Sigmoid colon (tissue), 7 donors: ENCODE data around the gene PPM1L. TPM values are rescaled to one million over a fixed set of nuclear protein-coding genes. Genes with fewer than 3 reads are reported as not detected.

Experiments used
- DNase-seq: peaks from one replicate; pipeline ENCODE4 v3.0.0-alpha.2; 2019
- H3K27ac ChIP-seq, 4 donors: fragments of 200-600 bp; sonication (generic); one replicate each; pipeline ENCODE4 v1.5.1; 2016 to 2019; ENCODE audit warnings: mild to moderate bottlenecking in 1 of 4
- H3K27me3 ChIP-seq, 3 donors: fragments of 200-600 bp; sonication (generic); one replicate each; pipeline ENCODE4 v1.5.1; 2019; ENCODE audit warnings: mild to moderate bottlenecking in 1 of 3
- H3K36me3 ChIP-seq, 4 donors: fragments of 200-600 bp; sonication (generic); one replicate each; pipeline ENCODE4 v1.5.1; 2016 to 2019
- H3K4me1 ChIP-seq, 4 donors: fragments of 200-600 bp; sonication (generic); one replicate each; pipeline ENCODE4 v1.5.1; 2017 to 2019
- H3K4me3 ChIP-seq, 4 donors: fragments of 200-600 bp; sonication (generic); one replicate each; pipeline ENCODE4 v1.5.1; 2017 to 2019; ENCODE audit warnings: mild to moderate bottlenecking in 2 of 4, moderate library complexity in 1 of 4
- H3K9me3 ChIP-seq, 4 donors: fragments of 200-600 bp in 3 of 4; sonication (generic) in 3 of 4; one replicate each; pipeline versions ENCODE4 v1.5.1 to v1.6.1; 2013 to 2019
- EP300 ChIP-seq, 4 donors: sonication (generic); formaldehyde crosslinking; IDR thresholded peaks; one replicate each; pipeline ENCODE4 v1.6.1; 2017; ENCODE audit warnings: antibody characterized with exemption in 4 of 4
- POLR2A ChIP-seq, 2 donors: fragments of 450-650 bp; IDR thresholded peaks; one replicate each; pipeline ENCODE4 v1.6.1; 2016; ENCODE audit warnings: antibody characterized with exemption in 2 of 2, mild to moderate bottlenecking in 2 of 2, moderate library complexity in 2 of 2
- POLR2AphosphoS5 ChIP-seq, 4 donors: sonication (generic); formaldehyde crosslinking; IDR thresholded peaks; one replicate each; pipeline ENCODE4 v1.6.1; 2017; ENCODE audit warnings: antibody characterized with exemption in 4 of 4
- WGBS, 2 donors: extraction: QIAGEN DNeasy Blood & Tissue Kit; methylation state at CpG; one replicate each; pipeline ENCODE4 v1.1.7; 2013; 5-methylcytosine and 5-hydroxymethylcytosine counted together
- intact Hi-C: fragments of 100-400 bp; cut with DNase I; formaldehyde crosslinking; loops from one replicate; pipeline ENCODE4 v1.15.1; 2023
- polyA plus RNA-seq, 3 donors: library from polyadenylated mRNA; stranded (reverse); fragments of 200-250 nt; gene quantifications; one replicate each; pipeline ENCODE4 v1.2.3, GENCODE V29; 2013
- total RNA-seq, 4 donors: library from RNA; depleted of rRNA; stranded (reverse); fragments of >200 nt; gene quantifications; one replicate each; pipeline ENCODE4 v1.1.0, GENCODE V29; 2016
- TF ChIP-seq, protein P1 (sequence below), 4 experiments: fragments of 450-650 bp in 3 of 4; fragments of 200-600 bp in 1 of 4; IDR thresholded peaks; one replicate each; pipeline ENCODE4 v1.5.1; 2016 to 2019; ENCODE audit warnings: antibody characterized with exemption in 4 of 4, mild to moderate bottlenecking in 3 of 4, moderate library complexity in 2 of 4
- donor health status: healthy with polysubstance abuse.
- donor health status: Bipolar disorder and iron deficiency.
- donor health status: healthy.

Gene PPM1L
- total and polyA plus RNA-seq, 7 donors, result 1.2 to 50.2 (median 33.2) TPM

DNA sequence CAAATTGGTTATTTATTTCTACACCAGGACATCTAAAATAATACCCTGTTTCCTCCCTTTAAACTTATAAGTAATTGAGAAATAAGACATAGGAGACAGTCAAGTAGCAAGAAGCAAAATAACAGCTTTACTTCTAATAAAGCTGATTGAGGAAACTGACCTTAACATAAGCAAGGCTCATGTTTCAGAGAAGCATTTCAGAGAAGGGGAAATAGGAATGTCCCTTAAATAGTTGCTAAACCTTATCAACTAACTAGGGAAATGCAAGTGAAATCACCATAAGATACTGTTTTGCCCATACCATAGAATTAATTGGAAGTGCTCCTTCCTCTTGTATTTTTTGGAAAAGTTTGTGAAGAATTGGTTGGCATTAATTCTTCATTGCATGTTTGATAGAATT, 264.2 kb downstream of the PPM1L start:
- Histone ChIP-seq H3K27me3 (no peaks in the 10 kb centered on the region), H3K4me3 (no peak overlapping the region), H3K9me3 (peaks cover 0 to 4% (median 1%) of the 10 kb centered on the region in 4 donors), H3K27ac (no peak overlapping the region), H3K36me3 (no peaks in the 10 kb centered on the region), H3K4me1 (peaks cover 0 to 14% (median 8%) of the 10 kb centered on the region in 4 donors)
- no peak for DNase-seq
- TF ChIP-seq POLR2A (IDR thresholded peaks at IDR 0.05), result no peak
- no peak for TF ChIP-seq EP300 (IDR thresholded peaks at IDR 0.05)
- no peak for TF ChIP-seq POLR2AphosphoS5 (IDR thresholded peaks at IDR 0.05)
- TF ChIP-seq, protein P1, sequence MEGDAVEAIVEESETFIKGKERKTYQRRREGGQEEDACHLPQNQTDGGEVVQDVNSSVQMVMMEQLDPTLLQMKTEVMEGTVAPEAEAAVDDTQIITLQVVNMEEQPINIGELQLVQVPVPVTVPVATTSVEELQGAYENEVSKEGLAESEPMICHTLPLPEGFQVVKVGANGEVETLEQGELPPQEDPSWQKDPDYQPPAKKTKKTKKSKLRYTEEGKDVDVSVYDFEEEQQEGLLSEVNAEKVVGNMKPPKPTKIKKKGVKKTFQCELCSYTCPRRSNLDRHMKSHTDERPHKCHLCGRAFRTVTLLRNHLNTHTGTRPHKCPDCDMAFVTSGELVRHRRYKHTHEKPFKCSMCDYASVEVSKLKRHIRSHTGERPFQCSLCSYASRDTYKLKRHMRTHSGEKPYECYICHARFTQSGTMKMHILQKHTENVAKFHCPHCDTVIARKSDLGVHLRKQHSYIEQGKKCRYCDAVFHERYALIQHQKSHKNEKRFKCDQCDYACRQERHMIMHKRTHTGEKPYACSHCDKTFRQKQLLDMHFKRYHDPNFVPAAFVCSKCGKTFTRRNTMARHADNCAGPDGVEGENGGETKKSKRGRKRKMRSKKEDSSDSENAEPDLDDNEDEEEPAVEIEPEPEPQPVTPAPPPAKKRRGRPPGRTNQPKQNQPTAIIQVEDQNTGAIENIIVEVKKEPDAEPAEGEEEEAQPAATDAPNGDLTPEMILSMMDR (IDR thresholded peaks at IDR 0.05), result no peak
- intact Hi-C loops, result no loop called here

DNA sequence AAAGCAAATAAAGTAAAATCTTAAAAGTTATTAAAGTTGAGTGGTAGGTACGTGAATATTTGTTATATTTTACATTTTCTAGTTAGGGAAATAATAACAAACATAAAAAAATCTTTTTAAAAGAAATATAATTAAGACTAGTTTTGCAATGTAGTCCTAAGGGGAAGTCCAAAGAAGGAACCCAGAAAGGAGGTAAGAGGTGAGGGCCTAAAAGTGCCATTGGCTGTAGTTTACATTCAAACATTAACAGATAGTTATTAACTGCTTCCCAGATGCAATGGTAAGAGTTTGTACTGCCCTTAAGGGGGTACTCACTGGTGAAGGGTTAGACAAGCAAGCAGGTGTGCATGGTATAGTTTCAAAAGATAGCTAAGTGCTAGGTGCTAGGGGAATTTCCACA, 269.9 kb downstream of the PPM1L start:
- H3K4me1 ChIP-seq, result no peaks in the 10 kb centered on the region
- H3K27me3 ChIP-seq, result no peaks in the 10 kb centered on the region
- 43 to 91% methylated on average over 1 of the region's 1 CpG for WGBS, 2 donors
- intact Hi-C loops, result no loop called here
- H3K4me3 ChIP-seq, result no peak overlapping the region
- H3K36me3 ChIP-seq, result no peaks in the 10 kb centered on the region
- TF ChIP-seq POLR2A (IDR thresholded peaks at IDR 0.05) (no peak), POLR2AphosphoS5 (IDR thresholded peaks at IDR 0.05) (no peak), EP300 (IDR thresholded peaks at IDR 0.05) (no peak)
- TF ChIP-seq, protein P1 (IDR thresholded peaks at IDR 0.05), result no peak
- H3K27ac ChIP-seq, result no peak overlapping the region
- H3K9me3 ChIP-seq, result peaks cover 0 to 4% (median 1%) of the 10 kb centered on the region in 4 donors
- DNase-seq, result no peak

DNA sequence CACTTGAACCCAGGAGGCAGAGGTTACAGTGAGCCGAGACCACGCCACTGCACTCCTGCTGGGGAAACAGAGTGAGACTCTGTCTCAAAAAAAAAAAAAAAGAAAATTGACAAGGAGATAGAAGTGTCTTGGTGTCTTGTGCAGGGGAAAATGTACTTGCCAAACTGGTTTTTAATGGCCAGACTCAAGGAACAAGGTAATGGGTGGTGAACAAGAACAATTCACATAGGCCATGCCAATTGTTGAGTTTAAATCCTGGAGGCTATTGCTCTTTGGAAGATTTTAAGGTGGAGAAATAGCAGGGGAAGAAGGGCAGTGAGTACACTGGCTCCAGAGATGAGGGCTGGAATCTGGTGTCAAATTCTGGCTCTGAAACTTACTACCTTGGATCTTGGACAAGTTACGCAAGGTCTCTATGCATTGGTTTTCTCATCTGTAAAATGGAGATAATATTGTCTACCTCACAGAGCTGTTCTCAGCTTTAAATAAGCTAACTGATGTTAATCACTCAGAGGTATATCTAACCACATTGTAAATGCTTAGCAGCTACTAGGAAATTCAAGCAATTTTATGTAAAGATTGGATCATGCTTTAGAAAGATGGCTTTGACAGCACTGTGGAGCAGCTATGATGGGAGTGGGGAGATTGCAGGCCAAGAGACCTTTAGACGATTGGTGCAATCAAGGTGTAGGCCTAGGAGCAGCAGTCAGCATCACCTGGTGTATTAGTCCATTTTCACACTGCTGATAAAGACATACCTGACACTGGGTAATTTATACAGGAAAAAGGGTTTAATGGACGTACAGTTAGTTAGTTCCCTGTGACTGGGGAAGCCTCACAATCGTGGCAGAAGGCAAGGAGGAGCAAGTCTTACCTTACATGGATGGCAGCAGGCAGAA, 270.8 kb downstream of the PPM1L start:
- no peak overlapping the region for H3K27ac ChIP-seq
- no peak for DNase-seq
- intact Hi-C loops, result no loop called here
- no peaks in the 10 kb centered on the region for H3K27me3 ChIP-seq
- peaks cover 0 to 3% (median 0%) of the 10 kb centered on the region in 4 donors for H3K9me3 ChIP-seq
- WGBS, 2 donors, result 87 to 94% methylated on average over 6 of the region's 6 CpGs
- H3K4me3 ChIP-seq, result no peak overlapping the region
- no peaks in the 10 kb centered on the region for H3K36me3 ChIP-seq
- H3K4me1 ChIP-seq, result no peaks in the 10 kb centered on the region
- TF ChIP-seq EP300 (IDR thresholded peaks at IDR 0.05), result no peak
- TF ChIP-seq POLR2AphosphoS5 (IDR thresholded peaks at IDR 0.05), result no peak
- no peak for TF ChIP-seq POLR2A (IDR thresholded peaks at IDR 0.05)
- TF ChIP-seq, protein P1 (IDR thresholded peaks at IDR 0.05), result no peak

DNA sequence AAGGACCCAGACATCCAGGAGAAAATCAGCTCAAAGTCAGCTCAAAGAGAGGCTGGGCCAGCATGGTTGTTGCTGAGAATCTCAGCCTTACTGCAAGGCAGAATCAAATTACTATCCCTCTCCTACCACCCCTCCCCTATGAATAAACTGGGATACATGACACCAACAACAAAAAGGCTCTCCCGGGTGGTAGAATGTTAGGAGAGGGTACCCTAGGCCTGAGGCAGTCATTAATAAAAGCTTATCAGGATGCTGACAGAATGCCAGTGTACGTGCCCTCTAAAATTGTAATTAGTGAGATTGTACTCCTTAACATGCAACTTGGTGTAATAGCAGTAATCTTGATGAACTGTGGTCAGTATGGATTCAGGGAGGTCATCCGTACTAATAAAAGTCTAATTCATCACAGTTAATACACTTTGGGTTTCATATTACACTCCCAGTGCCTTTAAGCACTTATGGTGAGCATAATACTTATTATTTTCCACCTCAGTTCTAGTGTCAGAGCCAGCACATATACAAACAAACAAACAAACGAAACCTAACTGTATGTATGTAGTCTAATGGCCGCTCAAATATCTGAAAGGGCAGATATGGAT, 272.6 kb downstream of the PPM1L start:
- DNase-seq, result no peak
- 86% methylated on average over 5 of the region's 5 CpGs for WGBS, 2 donors
- Histone ChIP-seq H3K4me1 (no peaks in the 10 kb centered on the region), H3K27ac (no peak overlapping the region), H3K36me3 (no peaks in the 10 kb centered on the region), H3K4me3 (no peak overlapping the region), H3K27me3 (no peaks in the 10 kb centered on the region), H3K9me3 (peaks cover 0 to 3% (median under 1%) of the 10 kb centered on the region in 4 donors)
- intact Hi-C loops, result no loop called here
- TF ChIP-seq EP300 (IDR thresholded peaks at IDR 0.05) (no peak), POLR2AphosphoS5 (IDR thresholded peaks at IDR 0.05) (no peak), POLR2A (IDR thresholded peaks at IDR 0.05) (no peak)
- TF ChIP-seq, protein P1 (IDR thresholded peaks at IDR 0.05), result no peak
